HepG2 (cell line): ENCODE results near the gene SLC27A1. TPM values are rescaled to one million over a fixed set of nuclear protein-coding genes. Genes with fewer than 3 reads are reported as not detected.

Experiments used
- CHCHD3 ChIP-seq: sonication (generic); formaldehyde crosslinking; IDR thresholded peaks from 2 replicates; pipeline ENCODE4 v1.8.0; 2022; ENCODE audit warnings: mild to moderate bottlenecking, missing genetic modification reagents, moderate library complexity
- CTCF ChIP-seq: sonication (generic); formaldehyde crosslinking; IDR thresholded peaks from 2 replicates; pipeline ENCODE4 v1.5.0; 2020; ENCODE audit warnings: mild to moderate bottlenecking, missing genetic modification reagents, moderate library complexity
- GZF1 ChIP-seq: sonication (generic); formaldehyde crosslinking; IDR thresholded peaks from 2 replicates; pipeline ENCODE4 v1.5.1; 2020; ENCODE audit warnings: mild to moderate bottlenecking, missing genetic modification reagents
- KLF6 ChIP-seq: IDR thresholded peaks from 2 replicates; pipeline ENCODE4 v1.8.0; 2016; ENCODE audit warnings: missing biosample characterization, missing genetic modification reagents
- MEIS1 ChIP-seq: sonication (generic); formaldehyde crosslinking; IDR thresholded peaks from 2 replicates; pipeline ENCODE4 v1.9.0; 2021; ENCODE audit warnings: mild to moderate bottlenecking, missing genetic modification reagents, moderate library complexity, borderline replicate concordance
- MXD4 ChIP-seq: IDR thresholded peaks from 2 replicates; pipeline ENCODE4 v1.6.1; 2016; ENCODE audit warnings: mild to moderate bottlenecking, missing biosample characterization, missing genetic modification reagents
- ONECUT2 ChIP-seq: sonication (generic); formaldehyde crosslinking; IDR thresholded peaks from 2 replicates; pipeline ENCODE4 v1.4.0; 2020; ENCODE audit warnings: missing genetic modification reagents
- POLR2AphosphoS5 ChIP-seq: IDR thresholded peaks from 2 replicates; pipeline ENCODE4 v1.6.1; 2012; ENCODE audit warnings: low read depth, low read length
- RFXANK ChIP-seq: IDR thresholded peaks from 2 replicates; pipeline ENCODE4 v1.6.1; 2016
- SAP130 ChIP-seq: IDR thresholded peaks from 2 replicates; pipeline ENCODE4 v1.6.1; 2016; ENCODE audit warnings: low read depth
- SIN3A ChIP-seq: IDR thresholded peaks from 2 replicates; pipeline ENCODE4 v1.6.1; 2011; ENCODE audit warnings: low read depth, mild to moderate bottlenecking, control low read depth, low read length, borderline replicate concordance
- SMYD3 ChIP-seq: sonication (generic); formaldehyde crosslinking; IDR thresholded peaks from 2 replicates; pipeline ENCODE4 v1.8.1; 2023; ENCODE audit warnings: mild to moderate bottlenecking, missing genetic modification reagents
- SRY ChIP-seq: sonication (generic); formaldehyde crosslinking; IDR thresholded peaks from 2 replicates; pipeline ENCODE4 v1.8.0; 2022; ENCODE audit warnings: mild to moderate bottlenecking, missing genetic modification reagents
- SYNCRIP ChIP-seq: fragments of 200-400 bp; formaldehyde crosslinking; IDR thresholded peaks from 2 replicates; pipeline ENCODE4 v1.6.1; 2018; ENCODE audit warnings: mild to moderate bottlenecking, low read depth, low read length; ENCODE audit not compliant: insufficient read depth
- USF2 ChIP-seq, 2 experiments: sonication (generic) in 1 of 2; formaldehyde crosslinking in 1 of 2; IDR thresholded peaks; 2 replicates each; pipeline versions ENCODE4 v1.5.1 to v1.6.1; 2011 to 2020; ENCODE audit warnings: borderline replicate concordance in 1 of 2, low read depth in 1 of 2, low read length in 1 of 2, mild to moderate bottlenecking in 1 of 2, missing genetic modification reagents in 1 of 2, moderate library complexity in 1 of 2
- ZBTB21 ChIP-seq: sonication (generic); formaldehyde crosslinking; IDR thresholded peaks from 2 replicates; pipeline ENCODE4 v1.4.0; 2020; ENCODE audit warnings: missing genetic modification reagents
- ZNF331 ChIP-seq: sonication (generic); formaldehyde crosslinking; IDR thresholded peaks from 2 replicates; pipeline ENCODE4 v1.4.0; 2020; ENCODE audit warnings: missing genetic modification reagents
- ZNF441 ChIP-seq: sonication (generic); formaldehyde crosslinking; IDR thresholded peaks from 2 replicates; pipeline ENCODE4 v1.7.0; 2021; ENCODE audit warnings: missing genetic modification reagents, borderline replicate concordance
- ZNF563 ChIP-seq: sonication (generic); formaldehyde crosslinking; IDR thresholded peaks from 2 replicates; pipeline ENCODE4 v1.8.0; 2022; ENCODE audit warnings: mild to moderate bottlenecking, moderate library complexity, missing genetic modification reagents
- ZNF564 ChIP-seq: sonication (generic); formaldehyde crosslinking; IDR thresholded peaks from 2 replicates; pipeline ENCODE4 v1.8.1; 2023; ENCODE audit warnings: mild to moderate bottlenecking, missing genetic modification reagents
- ZNF616 ChIP-seq: sonication (generic); formaldehyde crosslinking; IDR thresholded peaks from 2 replicates; pipeline ENCODE4 v1.5.0; 2020; ENCODE audit warnings: low read depth, mild to moderate bottlenecking, missing genetic modification reagents
- ZSCAN9 ChIP-seq: IDR thresholded peaks from 2 replicates; pipeline ENCODE4 v1.6.1; 2016; ENCODE audit warnings: borderline replicate concordance
- polyA plus RNA-seq, 8 experiments: library from polyadenylated mRNA; depleted of rRNA in 3 of 8; stranded (reverse) in 7 of 8; unstranded in 1 of 8; fragments of >200 nt; fragmentation: Illumina TruSeq in 4 of 8; extraction: Trizol in 4 of 8; gene quantifications; 2 replicates each; pipeline versions ENCODE4 v1.2.1 to v1.2.3, GENCODE V29; 2011 to 2016; ENCODE audit warnings: low read depth in 4 of 8, missing spikeins in 1 of 8, mixed read lengths in 1 of 8; ENCODE audit not compliant: insufficient read depth in 1 of 8
- total RNA-seq, 5 experiments: library from RNA; depleted of rRNA; stranded (reverse); fragments of >200 nt; fragmentation: Illumina TruSeq; extraction: Trizol; gene quantifications; 2 replicates each; pipeline ENCODE4 v1.2.3, GENCODE V29; 2016; ENCODE audit warnings: low read depth in 1 of 5
- TF ChIP-seq, protein P1 (sequence below): sonication (generic); formaldehyde crosslinking; IDR thresholded peaks from 2 replicates; pipeline ENCODE4 v1.9.0; 2022; ENCODE audit warnings: low read depth, missing genetic modification reagents
- TF ChIP-seq, protein P2 (sequence below): IDR thresholded peaks from 2 replicates; pipeline ENCODE4 v1.6.1; 2016; ENCODE audit warnings: missing compliant biosample characterization, missing genetic modification reagents, borderline replicate concordance

SLC27A1 gene
- total and polyA plus RNA-seq, 2 of the 13 experiments (the other 11 are each of a cell fraction or from before 2014, with no cell fraction given): 4.1 to 8.8 TPM

DNA sequence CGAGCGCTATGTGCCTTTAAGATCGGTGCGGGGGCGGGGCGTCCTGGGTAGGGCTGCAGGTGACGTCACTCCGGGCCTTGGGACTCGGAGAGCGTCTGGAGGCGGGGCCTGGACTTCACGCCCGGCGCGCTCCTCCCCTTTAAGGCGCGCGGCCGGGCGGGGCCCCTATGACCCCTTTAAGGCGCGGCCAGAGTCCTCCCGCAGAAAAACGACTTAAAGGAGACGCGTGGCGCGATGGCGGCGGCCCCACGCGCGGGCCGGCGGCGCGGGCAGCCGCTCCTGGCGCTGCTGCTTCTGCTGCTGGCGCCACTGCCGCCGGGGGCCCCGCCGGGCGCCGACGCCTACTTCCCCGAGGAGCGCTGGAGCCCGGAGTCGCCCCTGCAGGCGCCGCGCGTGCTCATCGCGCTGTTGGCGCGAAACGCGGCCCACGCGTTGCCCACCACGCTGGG is 85.2 kb downstream of the SLC27A1 start, which contains the start of gene COLGALT1 (continued):
- TF ChIP-seq, protein P1, sequence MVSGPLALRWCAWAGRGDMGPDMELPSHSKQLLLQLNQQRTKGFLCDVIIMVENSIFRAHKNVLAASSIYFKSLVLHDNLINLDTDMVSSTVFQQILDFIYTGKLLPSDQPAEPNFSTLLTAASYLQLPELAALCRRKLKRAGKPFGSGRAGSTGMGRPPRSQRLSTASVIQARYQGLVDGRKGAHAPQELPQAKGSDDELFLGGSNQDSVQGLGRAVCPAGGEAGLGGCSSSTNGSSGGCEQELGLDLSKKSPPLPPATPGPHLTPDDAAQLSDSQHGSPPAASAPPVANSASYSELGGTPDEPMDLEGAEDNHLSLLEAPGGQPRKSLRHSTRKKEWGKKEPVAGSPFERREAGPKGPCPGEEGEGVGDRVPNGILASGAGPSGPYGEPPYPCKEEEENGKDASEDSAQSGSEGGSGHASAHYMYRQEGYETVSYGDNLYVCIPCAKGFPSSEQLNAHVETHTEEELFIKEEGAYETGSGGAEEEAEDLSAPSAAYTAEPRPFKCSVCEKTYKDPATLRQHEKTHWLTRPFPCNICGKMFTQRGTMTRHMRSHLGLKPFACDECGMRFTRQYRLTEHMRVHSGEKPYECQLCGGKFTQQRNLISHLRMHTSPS: no peak
- no peak for TF ChIP-seq ZNF564 (CRISPR knock-in tag)
- TF ChIP-seq CHCHD3: no peak
- TF ChIP-seq SYNCRIP: no peak
- TF ChIP-seq SIN3A: no peak
- TF ChIP-seq ONECUT2 (CRISPR knock-in tag): no peak
- TF ChIP-seq USF2 (IDR thresholded peaks at IDR 0.05; ENCODE audit: low read depth, low read length): no peak
- TF ChIP-seq USF2 (CRISPR knock-in tag; IDR thresholded peaks at IDR 0.05; ENCODE audit: borderline replicate concordance): no peak
- no peak for TF ChIP-seq ZNF331
- no peak for TF ChIP-seq ZSCAN9 (CRISPR knock-in tag)
- TF ChIP-seq ZNF616: no peak
- TF ChIP-seq MEIS1 (CRISPR knock-in tag): no peak
- 0 out of 2 replicates have a peak, but pooled peaks have one; percentile 20 for TF ChIP-seq KLF6
- 0 out of 2 replicates have a peak, but pooled peaks have one; percentile 33 for TF ChIP-seq SAP130
- TF ChIP-seq SMYD3 (CRISPR knock-in tag): no peak
- peak; percentile 53; the same call in 1 of the 2 replicates for TF ChIP-seq POLR2AphosphoS5
- TF ChIP-seq ZNF563 (CRISPR knock-in tag): no peak
- no peak for TF ChIP-seq ZNF441 (CRISPR knock-in tag)
- no peak; the same call in 1 of the 2 replicates for TF ChIP-seq SRY (CRISPR knock-in tag)
- no peak for TF ChIP-seq RFXANK (CRISPR knock-in tag)
- TF ChIP-seq ZBTB21: no peak
- TF ChIP-seq MXD4 (CRISPR knock-in tag): no peak
- TF ChIP-seq, protein P2, sequence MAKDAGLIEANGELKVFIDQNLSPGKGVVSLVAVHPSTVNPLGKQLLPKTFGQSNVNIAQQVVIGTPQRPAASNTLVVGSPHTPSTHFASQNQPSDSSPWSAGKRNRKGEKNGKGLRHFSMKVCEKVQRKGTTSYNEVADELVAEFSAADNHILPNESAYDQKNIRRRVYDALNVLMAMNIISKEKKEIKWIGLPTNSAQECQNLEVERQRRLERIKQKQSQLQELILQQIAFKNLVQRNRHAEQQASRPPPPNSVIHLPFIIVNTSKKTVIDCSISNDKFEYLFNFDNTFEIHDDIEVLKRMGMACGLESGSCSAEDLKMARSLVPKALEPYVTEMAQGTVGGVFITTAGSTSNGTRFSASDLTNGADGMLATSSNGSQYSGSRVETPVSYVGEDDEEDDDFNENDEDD (CRISPR knock-in tag): peak; percentile 16; the same call in 1 of the 2 replicates
- TF ChIP-seq CTCF (CRISPR knock-in tag): no peak
- no peak for TF ChIP-seq GZF1
